Mesothelial cell of epicardium (in vitro differentiated cells): ENCODE measurements around the gene MLH1. TPM values are rescaled to one million over a fixed set of nuclear protein-coding genes. Genes with fewer than 3 reads are reported as not detected.
"Not testable (repeated sequence)": the region's sequence is repeated elsewhere in the genome, so short reads cannot be mapped to it uniquely, and the experiment has no call there.

Experiments used
- DNase-seq, 2 experiments: peaks; one replicate each; pipeline ENCODE4 v3.0.0; 2021; ENCODE audit warnings: low spot score in 2 of 2; ENCODE audit not compliant: unreplicated experiment in 2 of 2
- H3K27ac Mint-ChIP-seq: 2 replicates; pipeline ENCODE4 v1.8.0; 2021; ENCODE audit warnings: mixed read lengths
- H3K27me3 Mint-ChIP-seq: 2 replicates; pipeline ENCODE4 v1.8.0; 2021; ENCODE audit warnings: low read depth, mixed read lengths
- H3K36me3 Mint-ChIP-seq: 2 replicates; pipeline ENCODE4 v1.8.0; 2021; ENCODE audit warnings: mixed read lengths
- H3K4me1 Mint-ChIP-seq: 2 replicates; pipeline ENCODE4 v1.8.0; 2021; ENCODE audit warnings: mixed read lengths
- H3K4me3 Mint-ChIP-seq: 2 replicates; pipeline ENCODE4 v1.8.0; 2021; ENCODE audit warnings: mild to moderate bottlenecking, moderate library complexity, mixed read lengths
- H3K9me3 Mint-ChIP-seq: 2 replicates; pipeline ENCODE4 v1.8.0; 2021; ENCODE audit warnings: mixed read lengths
- total RNA-seq: library from RNA; stranded (reverse); gene quantifications from 3 replicates; pipeline ENCODE4 v1.2.1, GENCODE V29; 2021
- TF ChIP-seq, protein P1 (sequence below): fragments of 200-600 bp; sonication (generic); IDR thresholded peaks from one replicate; pipeline ENCODE4 v1.5.0; 2021; ENCODE audit warnings: antibody characterized with exemption; ENCODE audit not compliant: unreplicated experiment

The MLH1 gene
- total RNA-seq, 1 donor from 2014 or later = 36.3 TPM

DNA sequence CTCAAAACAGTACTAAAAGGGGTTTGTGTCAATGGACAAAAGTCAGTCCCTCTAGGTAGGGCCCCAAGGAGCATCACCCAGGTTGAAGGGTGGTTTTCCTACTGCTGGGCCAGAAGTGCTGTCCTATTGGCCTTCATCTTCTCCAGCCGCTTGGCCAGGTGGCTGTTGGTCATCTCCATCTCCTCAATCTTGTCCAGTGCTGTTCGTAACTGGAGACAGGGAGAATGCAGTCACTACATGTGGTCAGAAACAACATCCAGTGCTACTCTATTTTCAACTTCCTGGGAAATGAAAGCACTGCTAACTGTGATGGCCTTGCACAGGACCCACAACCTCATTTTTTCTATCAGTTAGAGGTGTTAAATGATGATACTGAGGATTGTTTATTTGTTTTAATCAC, 60.4 kb downstream of the MLH1 start:
- Mint-ChIP-seq H3K9me3 (no peaks in the 10 kb centered on the region), H3K4me3 (no peak overlapping the region), H3K27ac (no peak overlapping the region), H3K4me1 (no peaks in the 10 kb centered on the region), H3K36me3 (peaks cover 50% of the 10 kb centered on the region), H3K27me3 (no peaks in the 10 kb centered on the region)
- no peak for DNase-seq
- TF ChIP-seq, protein P1, sequence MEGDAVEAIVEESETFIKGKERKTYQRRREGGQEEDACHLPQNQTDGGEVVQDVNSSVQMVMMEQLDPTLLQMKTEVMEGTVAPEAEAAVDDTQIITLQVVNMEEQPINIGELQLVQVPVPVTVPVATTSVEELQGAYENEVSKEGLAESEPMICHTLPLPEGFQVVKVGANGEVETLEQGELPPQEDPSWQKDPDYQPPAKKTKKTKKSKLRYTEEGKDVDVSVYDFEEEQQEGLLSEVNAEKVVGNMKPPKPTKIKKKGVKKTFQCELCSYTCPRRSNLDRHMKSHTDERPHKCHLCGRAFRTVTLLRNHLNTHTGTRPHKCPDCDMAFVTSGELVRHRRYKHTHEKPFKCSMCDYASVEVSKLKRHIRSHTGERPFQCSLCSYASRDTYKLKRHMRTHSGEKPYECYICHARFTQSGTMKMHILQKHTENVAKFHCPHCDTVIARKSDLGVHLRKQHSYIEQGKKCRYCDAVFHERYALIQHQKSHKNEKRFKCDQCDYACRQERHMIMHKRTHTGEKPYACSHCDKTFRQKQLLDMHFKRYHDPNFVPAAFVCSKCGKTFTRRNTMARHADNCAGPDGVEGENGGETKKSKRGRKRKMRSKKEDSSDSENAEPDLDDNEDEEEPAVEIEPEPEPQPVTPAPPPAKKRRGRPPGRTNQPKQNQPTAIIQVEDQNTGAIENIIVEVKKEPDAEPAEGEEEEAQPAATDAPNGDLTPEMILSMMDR = no peak

DNA sequence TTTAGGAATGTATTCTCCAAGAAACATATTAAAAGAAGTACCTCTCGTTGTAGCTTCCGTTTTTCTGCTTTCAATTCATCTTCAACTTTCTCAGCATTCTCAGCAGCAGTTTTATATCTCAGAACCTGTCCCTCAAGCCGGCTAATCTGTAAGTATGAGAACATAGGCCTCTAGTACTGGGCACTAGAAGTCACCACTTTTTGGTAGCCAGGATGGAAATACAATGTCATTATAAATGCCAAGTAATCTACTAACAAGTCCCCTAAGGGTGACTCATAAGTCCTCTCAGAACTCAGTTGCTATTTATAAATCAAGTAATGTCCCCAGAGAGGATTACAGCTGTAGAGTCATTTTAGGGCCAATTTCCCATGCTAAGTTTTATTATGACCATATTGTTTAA, 61.1 kb downstream of the MLH1 start:
- H3K27ac Mint-ChIP-seq = peak overlapping the region; percentile 2

DNA sequence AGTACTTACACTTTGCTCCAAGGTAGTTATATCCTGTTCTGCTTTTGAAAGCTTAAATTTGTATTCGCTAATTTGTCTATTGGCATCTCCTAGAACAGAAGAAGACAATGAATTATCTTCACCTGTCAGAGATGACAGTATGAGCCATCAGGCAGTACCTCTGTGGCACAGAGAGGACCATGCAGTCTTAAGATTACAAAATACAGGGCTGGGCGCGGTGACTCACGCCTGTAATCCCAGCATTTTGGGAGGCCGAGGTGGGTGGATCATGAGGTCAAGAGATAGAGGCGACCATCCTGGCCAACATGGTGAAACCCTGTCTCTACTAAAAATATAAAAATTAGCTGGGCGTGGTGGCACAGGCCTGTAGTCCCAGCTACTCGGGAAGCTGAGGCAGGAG, 61.8 kb downstream of the MLH1 start:
- H3K4me1 Mint-ChIP-seq, DNase-seq, H3K9me3 Mint-ChIP-seq, H3K4me3 Mint-ChIP-seq, H3K27me3 Mint-ChIP-seq, H3K27ac Mint-ChIP-seq: not testable (repeated sequence)
- peaks cover 42% of the 10 kb centered on the region for H3K36me3 Mint-ChIP-seq

More for the DNA sequence above, 61.1 kb downstream of the MLH1 start:
- Mint-ChIP-seq H3K36me3 (peaks cover 45% of the 10 kb centered on the region), H3K4me1 (no peaks in the 10 kb centered on the region), H3K4me3 (no peak overlapping the region), H3K9me3 (no peaks in the 10 kb centered on the region), H3K27me3 (no peaks in the 10 kb centered on the region)
- DNase-seq = no peak
- TF ChIP-seq, protein P1 = no peak

DNA sequence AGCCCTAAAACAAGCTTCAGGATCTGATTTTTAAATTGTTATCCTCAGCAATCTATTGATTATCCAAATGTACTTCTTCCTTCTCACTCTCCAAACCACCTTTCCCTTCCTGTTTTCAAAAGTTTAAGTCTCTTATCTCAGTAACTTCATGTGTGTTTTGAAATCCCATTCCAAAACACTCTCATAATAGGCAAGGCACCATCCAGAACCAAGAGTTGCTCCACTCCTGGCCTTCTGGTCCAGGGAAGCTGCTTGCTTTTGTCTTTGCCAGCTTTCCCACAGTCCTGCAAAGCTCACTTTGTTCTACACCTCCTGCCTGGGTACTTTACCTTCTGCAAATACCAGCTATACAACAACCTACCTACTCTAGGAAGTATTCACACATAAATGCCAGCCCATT, 63.5 kb downstream of the MLH1 start:
- Mint-ChIP-seq H3K27me3 (no peaks in the 10 kb centered on the region), H3K9me3 (no peaks in the 10 kb centered on the region), H3K27ac (no peak overlapping the region), H3K4me1 (no peaks in the 10 kb centered on the region), H3K36me3 (peaks cover 42% of the 10 kb centered on the region), H3K4me3 (no peak overlapping the region)
- DNase-seq = no peak
- TF ChIP-seq, protein P1 = no peak

DNA sequence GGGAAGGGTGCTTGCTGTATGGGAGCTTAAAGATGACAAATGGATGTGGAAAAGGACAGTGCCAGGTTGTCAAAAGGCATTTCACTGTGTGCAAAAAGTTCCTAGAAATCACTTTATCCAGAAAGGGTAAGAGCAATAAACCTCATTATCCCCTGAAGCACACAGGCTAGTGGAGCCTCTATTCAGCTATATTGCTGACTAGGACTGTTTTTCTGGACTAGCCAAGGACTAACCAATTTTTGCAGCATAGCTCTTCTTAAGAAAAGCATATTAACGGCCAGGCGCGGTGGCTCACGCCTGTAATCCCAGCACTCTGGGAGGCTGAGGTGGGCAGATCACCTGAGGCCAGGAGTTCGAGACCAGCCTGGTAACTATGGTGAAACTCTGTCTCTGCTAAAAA, 64.8 kb downstream of the MLH1 start:
- Mint-ChIP-seq H3K9me3 (no peaks in the 10 kb centered on the region), H3K4me1 (no peaks in the 10 kb centered on the region), H3K27me3 (no peaks in the 10 kb centered on the region), H3K27ac (no peak overlapping the region), H3K4me3 (no peak overlapping the region), H3K36me3 (peaks cover 47% of the 10 kb centered on the region)
- TF ChIP-seq, protein P1 = no peak
- no peak for DNase-seq

DNA sequence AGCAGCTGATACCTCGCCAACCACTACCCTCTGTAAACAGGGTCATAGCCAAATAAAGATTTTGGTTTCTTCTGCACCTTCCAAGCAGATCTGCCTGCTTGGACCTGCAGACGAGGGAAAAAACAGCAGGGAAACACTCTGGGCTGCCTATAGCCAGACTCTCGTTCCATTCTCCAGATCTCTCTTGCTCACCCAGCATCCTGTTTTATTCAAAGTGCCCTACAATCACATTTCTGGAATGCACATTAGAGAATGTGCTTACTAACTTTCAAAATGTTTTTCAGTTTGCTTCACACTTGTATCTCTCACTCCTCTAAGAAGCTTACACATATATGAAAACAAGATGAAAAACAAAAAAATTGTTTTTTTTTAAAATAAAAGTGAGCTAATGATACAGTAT, 71.4 kb downstream of the MLH1 start:
- no peak for DNase-seq
- H3K4me3 Mint-ChIP-seq = no peak overlapping the region
- no peak overlapping the region for H3K27ac Mint-ChIP-seq
- no peaks in the 10 kb centered on the region for H3K27me3 Mint-ChIP-seq
- TF ChIP-seq, protein P1 = no peak
- no peaks in the 10 kb centered on the region for H3K4me1 Mint-ChIP-seq
- H3K36me3 Mint-ChIP-seq = peaks cover 33% of the 10 kb centered on the region
- no peaks in the 10 kb centered on the region for H3K9me3 Mint-ChIP-seq
